ENCODE measurements around the gene TADA2B. TPM values are rescaled to one million over a fixed set of nuclear protein-coding genes. Genes with fewer than 3 reads are reported as not detected.

The TADA2B gene
- total RNA-seq, 2 experiments from 2014 or later = 7.7 to 10.0 TPM

- DNase-seq (no peak), ATAC-seq (no peak)
- Mint-ChIP-seq H3K27me3 (no peaks in the 10 kb centered on the region), H3K4me3 (no peak overlapping the region), H3K36me3 (ENCODE audit: low read depth) (peaks cover 30% of the 10 kb centered on the region), H3K4me1 (ENCODE audit: low read depth) (peaks cover 2% of the 10 kb centered on the region), H3K27ac (no peak overlapping the region), H3K9me3 (no peaks in the 10 kb centered on the region)
- POLR2A ChIA-PET = interaction anchor here (1.1 kb wide), 2 partner anchors 31 to 50 kb away, joined by 3 read pairs; partner anchors contain the start of gene GRPEL1
- intact Hi-C loops (cut with micrococcal nuclease) = no loop called here
- CTCF ChIA-PET = interaction anchor here (1.2 kb wide), 1 partner anchor 25 kb away, joined by 3 read pairs; a partner anchor contains a TSS
- no peak for TF ChIP-seq CTCF (IDR thresholded peaks at IDR 0.05)
Observed at GRCh38 chr4:7017446-7018048, 25.6 kb upstream of the TADA2B start.

DNA sequence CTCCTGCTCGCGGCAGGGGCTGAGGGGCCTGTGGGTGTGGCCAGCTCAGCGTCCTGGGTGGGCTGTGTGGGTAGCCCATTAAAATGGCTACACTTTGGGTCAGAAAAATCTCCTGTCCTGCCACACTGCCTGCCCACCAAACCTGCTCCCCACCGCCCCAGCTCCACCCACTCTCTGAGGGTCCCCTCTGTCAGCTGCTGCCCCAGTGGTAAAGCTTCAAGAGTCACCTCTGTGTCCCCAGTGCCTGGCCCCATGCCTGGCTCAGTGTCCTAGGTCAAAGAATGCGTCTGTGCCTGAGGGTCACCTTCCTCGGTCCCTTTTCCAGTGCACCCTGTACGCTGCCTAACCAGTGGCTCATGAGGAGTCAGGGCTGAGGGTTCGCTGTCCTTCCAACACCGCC, 24.9 kb upstream of the TADA2B start:
- ATAC-seq (no peak), DNase-seq (no peak)
- Mint-ChIP-seq H3K36me3 (ENCODE audit: low read depth) (peaks cover 31% of the 10 kb centered on the region), H3K4me3 (no peak overlapping the region), H3K27me3 (no peaks in the 10 kb centered on the region), H3K9me3 (no peaks in the 10 kb centered on the region), H3K4me1 (ENCODE audit: low read depth) (peaks cover 2% of the 10 kb centered on the region), H3K27ac (no peak overlapping the region)
- intact Hi-C loops (cut with micrococcal nuclease) = no loop called here
- ChIA-PET CTCF (interaction anchor here (1.2 kb wide), 1 partner anchor 24 kb away, joined by 3 read pairs; a partner anchor contains a TSS), POLR2A (no interaction called here)
- TF ChIP-seq CTCF (IDR thresholded peaks at IDR 0.05) = no peak

DNA sequence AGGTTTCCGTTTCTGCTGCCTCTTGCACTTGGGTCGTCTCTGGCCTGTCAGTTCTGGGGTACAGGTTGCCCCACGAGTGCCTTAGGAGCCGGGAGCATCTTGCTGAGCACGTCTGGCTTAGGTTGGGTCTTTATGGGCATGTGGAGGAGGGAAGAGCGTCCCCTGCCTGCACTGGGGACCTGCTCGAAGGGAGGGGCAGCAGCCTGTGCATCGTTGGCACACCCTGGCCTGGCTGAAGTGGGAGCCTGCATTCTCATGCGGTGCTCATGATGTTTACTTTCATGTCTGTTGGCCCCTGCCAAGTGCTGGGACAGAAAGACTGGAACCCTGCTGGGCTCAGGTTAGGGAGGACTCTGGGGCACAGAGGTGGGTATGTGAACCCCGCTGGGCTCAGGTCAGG, 23.8 kb upstream of the TADA2B start:
- H3K27me3 Mint-ChIP-seq = no peaks in the 10 kb centered on the region
- H3K36me3 Mint-ChIP-seq (ENCODE audit: low read depth) = peaks cover 27% of the 10 kb centered on the region
- no peaks in the 10 kb centered on the region for H3K4me1 Mint-ChIP-seq (ENCODE audit: low read depth)
- DNase-seq = no peak
- H3K27ac Mint-ChIP-seq = no peak overlapping the region
- no peak for ATAC-seq
- intact Hi-C loops (cut with micrococcal nuclease) = no loop called here
- no peaks in the 10 kb centered on the region for H3K9me3 Mint-ChIP-seq
- CTCF ChIA-PET = no interaction called here
- no peak overlapping the region for H3K4me3 Mint-ChIP-seq
- TF ChIP-seq CTCF (IDR thresholded peaks at IDR 0.05) = no peak
- POLR2A ChIA-PET = no interaction called here

- Mint-ChIP-seq H3K27ac (no peak overlapping the region), H3K27me3 (no peaks in the 10 kb centered on the region), H3K36me3 (ENCODE audit: low read depth) (peaks cover 20% of the 10 kb centered on the region), H3K9me3 (no peaks in the 10 kb centered on the region), H3K4me3 (no peak overlapping the region), H3K4me1 (ENCODE audit: low read depth) (no peaks in the 10 kb centered on the region)
- POLR2A ChIA-PET = no interaction called here
- ATAC-seq = no peak
- TF ChIP-seq CTCF (IDR thresholded peaks at IDR 0.05) = no peak
- intact Hi-C loops (cut with micrococcal nuclease) = no loop called here
- CTCF ChIA-PET = interaction anchor here (0.9 kb wide), 1 partner anchor 8 kb away, joined by 3 read pairs; no protein-coding TSS in a partner anchor
- no peak for DNase-seq
Observed at GRCh38 chr4:7020290-7020689, 22.9 kb upstream of the TADA2B start.

DNA sequence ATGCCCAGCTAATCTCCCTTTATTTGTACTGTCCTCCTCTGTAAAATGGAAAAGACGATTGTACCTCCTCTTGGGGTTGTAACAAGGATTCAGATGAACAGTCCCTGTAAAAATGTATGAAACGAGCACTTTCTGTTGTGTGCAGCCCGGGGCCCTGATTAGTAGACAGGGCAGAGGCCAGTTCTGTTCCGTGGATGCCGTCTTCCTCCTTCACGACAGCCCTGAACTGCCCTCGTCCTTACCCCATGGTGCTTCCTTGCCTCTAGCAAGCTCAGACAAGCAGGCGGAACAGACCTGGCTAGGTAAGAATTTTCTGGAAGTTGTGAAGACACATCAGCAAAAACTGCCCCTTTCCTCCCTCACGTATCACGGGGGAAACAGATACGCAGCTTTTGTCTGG, 22.3 kb upstream of the TADA2B start:
- TF ChIP-seq CTCF (IDR thresholded peaks at IDR 0.05) = no peak
- intact Hi-C loops (cut with micrococcal nuclease) = no loop called here
- no peaks in the 10 kb centered on the region for H3K4me1 Mint-ChIP-seq (ENCODE audit: low read depth)
- H3K27ac Mint-ChIP-seq = no peak overlapping the region
- H3K4me3 Mint-ChIP-seq = no peak overlapping the region
- H3K36me3 Mint-ChIP-seq (ENCODE audit: low read depth) = peaks cover 18% of the 10 kb centered on the region
- H3K9me3 Mint-ChIP-seq = no peaks in the 10 kb centered on the region
- ATAC-seq (no peak), DNase-seq (no peak)
- CTCF ChIA-PET = interaction anchor here (0.9 kb wide), 1 partner anchor 9 kb away, joined by 3 read pairs; no protein-coding TSS in a partner anchor
- POLR2A ChIA-PET = no interaction called here
- no peaks in the 10 kb centered on the region for H3K27me3 Mint-ChIP-seq

Measured in activated CD8-positive, alpha-beta T cell treated with anti-CD3 and anti-CD28 coated beads for 36 hours (primary cell).